Fibroblast of lung (primary cell): ENCODE measurements around the gene MTNR1B.

Experiments
- CTCF ChIP-seq, 2 donors: IDR thresholded peaks in 1 of 2; conservative IDR thresholded peaks in 1 of 2; 1 replicate in 1 of 2; 2 replicates in 1 of 2; pipeline ENCODE4 v1.5.1; 2011 to 2012; ENCODE audit warnings: low read length in 2 of 2, control low read depth in 1 of 2, inconsistent platforms in 1 of 2, low read depth in 1 of 2, mild to moderate bottlenecking in 1 of 2
- EZH2 ChIP-seq: IDR thresholded peaks from 2 replicates; pipeline ENCODE4 v1.5.1; 2012; ENCODE audit warnings: low read length, control low read depth, mild to moderate bottlenecking; ENCODE audit errors: missing control alignments

GRCh38 chr11:92946707-92947106 lies 22.7 kb upstream of the MTNR1B start:
- TF ChIP-seq CTCF (conservative IDR thresholded peaks at IDR 0.05 in 1 of 2, IDR thresholded peaks at IDR 0.05 in 1 of 2; ENCODE audit: low read depth in 1 of 2, low read length in 2 of 2) (no peak), EZH2 (no peak)
